HT1080 (cell line): ENCODE data around the gene NPAS3. TPM values are rescaled to one million over a fixed set of nuclear protein-coding genes. Genes with fewer than 3 reads are reported as not detected.

ENCODE experiments used
- DNase-seq: peaks from one replicate; pipeline ENCODE4 v3.0.0-alpha.2; 2015; ENCODE audit warnings: low read depth
- total RNA-seq: library from RNA; depleted of rRNA; stranded (reverse); fragments of >200 nt; shearing (Covaris generic); gene quantifications from 2 replicates; pipeline ENCODE4 v1.2.3, GENCODE V29; 2014

The NPAS3 gene
- total RNA-seq, 1 experiment from 2014 or later = 0.18 TPM

DNA sequence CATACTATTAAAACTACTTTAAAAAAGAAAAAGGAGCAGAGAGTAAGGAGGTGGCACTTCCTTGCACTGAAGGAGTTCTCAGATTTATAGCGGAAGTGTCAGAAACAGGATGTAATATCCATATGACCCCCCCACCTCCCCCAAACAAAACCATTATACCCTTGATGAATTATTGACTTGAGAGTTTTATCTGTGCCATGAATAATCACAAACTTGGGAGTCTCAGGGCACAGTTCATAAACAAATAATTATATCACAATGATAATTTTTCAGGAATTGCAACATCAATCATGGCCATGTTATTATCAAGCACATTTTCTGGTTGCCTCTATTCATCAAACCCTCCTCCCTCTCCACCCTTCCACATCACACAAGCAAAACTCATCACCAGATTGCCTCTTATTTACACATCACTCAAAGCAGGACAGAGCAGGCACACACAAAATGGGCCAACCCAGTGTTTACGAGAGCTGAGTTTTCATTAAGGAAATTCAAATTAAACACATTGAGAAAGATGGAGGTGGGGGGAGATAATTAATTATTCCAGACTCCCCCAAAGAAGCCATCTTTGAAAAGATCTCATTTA lies 870.8 kb downstream of the NPAS3 start:
- no peak for DNase-seq

DNA sequence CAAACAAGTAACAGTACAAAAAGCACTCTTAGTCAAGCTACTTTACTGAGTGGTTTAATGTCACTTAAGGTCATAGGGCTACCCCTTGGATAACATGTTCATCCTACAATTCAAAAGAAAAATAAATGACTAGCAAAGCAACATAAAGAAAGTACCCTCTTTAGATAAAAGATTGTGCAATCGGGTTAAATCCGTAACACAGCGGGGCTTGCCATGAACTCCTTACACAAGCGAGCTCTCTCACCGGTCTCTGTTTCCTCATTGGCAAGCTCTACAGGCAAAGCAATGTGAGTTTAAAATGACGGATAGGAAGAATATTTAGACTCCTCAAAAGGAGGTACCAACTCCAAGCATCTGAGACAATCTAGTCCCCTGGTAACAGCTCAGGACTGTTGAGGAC lies 871.6 kb downstream of the NPAS3 start:
- no peak for DNase-seq

DNA sequence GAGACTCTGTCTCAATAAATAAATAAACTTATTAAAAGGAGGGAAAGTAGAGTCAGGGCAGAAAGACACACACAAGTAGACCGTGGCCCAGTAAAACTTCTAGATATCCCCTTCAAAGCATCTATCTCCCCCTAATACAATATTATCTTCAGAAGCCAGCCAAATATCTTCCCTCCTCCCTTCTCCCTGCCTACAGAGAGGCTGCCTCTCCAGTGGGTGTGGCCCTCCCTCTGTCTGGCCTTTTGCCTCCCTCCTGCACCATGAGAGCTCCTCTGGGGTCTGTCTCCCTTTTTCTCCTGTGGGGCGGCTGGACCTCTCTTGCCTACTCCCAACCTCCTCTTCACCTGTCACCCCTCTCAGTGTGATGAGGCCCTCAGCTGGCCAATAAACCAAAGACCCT lies 873.0 kb downstream of the NPAS3 start:
- DNase-seq = no peak

DNA sequence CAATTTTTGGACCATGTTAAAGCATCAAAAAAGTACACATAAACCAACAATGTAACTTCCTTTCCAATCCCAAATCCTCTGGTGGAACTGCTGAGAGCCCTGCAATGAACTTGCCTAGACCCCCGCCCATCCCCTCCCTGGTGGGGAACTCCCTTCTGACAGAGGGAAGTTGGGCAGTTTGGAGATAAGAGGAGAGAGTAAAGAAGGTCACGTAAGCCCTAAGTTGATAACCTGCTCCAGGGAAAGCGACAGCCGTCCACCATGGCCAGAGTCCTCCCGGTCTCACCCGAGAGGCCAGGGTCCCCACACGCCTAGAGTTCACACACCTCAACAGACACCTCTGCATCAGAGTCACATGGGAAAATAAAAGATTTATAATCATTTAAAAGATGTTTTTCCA lies 873.5 kb downstream of the NPAS3 start:
- no peak for DNase-seq

DNA sequence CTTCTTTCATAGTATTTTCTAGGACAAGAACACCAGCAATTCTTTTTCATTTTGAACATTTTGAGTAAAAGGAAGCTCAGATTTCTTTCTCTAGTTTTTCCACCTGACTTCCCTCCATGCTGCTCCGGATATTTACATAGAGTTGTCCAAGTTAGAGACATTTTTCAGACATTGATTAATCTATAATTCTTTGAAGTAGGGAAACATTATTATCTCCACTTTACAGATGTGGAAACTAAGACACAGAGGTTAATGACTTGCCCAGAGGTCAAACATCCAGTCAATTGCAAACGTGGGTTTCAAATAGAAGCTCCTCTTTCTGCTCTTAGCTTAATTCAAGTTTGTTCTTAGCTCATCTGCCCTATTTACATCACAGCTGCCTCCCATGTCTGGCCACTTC lies 873.9 kb downstream of the NPAS3 start:
- no peak for DNase-seq

DNA sequence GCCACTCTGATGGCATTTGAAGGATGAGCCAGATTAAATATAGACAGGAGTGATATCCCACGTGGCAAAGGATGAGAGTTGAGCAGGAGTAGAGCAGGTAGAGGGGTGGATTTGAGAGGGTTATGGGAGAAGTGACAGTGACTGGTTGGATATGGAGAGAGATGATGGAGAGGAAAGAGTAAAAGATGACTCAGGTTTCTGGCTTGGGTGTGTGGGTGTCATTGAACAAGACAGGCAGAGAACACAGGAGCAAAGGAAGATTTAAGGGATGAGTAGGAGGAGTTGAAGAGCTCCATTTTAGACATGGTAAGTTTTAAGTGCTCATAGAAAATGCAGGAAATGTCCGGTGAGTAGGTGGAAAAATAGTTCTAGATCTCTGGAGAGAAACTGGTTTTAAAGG lies 875.3 kb downstream of the NPAS3 start:
- no peak for DNase-seq

DNA sequence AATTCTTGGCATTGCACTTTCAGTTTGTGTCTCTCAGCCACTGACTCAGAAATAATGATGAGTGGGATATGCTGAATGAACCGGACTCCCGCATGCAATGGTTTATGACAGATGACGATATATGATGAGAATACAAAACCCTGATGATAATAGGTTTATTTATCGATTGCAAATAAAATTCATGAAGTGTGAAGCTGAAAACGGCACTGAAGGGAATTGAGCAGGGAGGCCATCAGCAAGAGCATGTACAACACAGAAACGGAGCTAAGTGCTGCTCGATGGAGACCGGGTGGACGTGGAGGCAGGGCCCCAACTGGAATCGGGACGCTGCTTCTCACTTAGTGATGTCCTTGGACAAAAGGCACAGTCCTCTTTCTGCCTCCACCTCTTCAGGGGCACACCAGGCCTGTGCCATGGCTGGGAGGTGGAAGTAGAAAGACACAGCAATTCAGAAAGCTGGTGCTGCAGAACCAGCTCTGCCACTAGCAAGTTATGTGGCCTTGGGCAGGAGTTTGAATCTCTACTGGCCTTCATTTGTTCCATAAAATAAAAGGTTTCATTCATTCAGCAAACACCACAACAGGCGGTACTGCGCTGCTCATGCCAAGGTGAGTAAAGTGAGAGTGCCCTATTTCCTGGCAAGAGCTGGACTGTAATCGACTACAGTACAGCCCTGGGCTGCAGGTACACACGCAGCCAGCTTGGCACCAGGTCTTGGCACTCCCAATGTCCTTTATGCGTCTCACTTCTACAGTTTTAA lies 895.2 kb downstream of the NPAS3 start:
- DNase-seq = no peak

DNA sequence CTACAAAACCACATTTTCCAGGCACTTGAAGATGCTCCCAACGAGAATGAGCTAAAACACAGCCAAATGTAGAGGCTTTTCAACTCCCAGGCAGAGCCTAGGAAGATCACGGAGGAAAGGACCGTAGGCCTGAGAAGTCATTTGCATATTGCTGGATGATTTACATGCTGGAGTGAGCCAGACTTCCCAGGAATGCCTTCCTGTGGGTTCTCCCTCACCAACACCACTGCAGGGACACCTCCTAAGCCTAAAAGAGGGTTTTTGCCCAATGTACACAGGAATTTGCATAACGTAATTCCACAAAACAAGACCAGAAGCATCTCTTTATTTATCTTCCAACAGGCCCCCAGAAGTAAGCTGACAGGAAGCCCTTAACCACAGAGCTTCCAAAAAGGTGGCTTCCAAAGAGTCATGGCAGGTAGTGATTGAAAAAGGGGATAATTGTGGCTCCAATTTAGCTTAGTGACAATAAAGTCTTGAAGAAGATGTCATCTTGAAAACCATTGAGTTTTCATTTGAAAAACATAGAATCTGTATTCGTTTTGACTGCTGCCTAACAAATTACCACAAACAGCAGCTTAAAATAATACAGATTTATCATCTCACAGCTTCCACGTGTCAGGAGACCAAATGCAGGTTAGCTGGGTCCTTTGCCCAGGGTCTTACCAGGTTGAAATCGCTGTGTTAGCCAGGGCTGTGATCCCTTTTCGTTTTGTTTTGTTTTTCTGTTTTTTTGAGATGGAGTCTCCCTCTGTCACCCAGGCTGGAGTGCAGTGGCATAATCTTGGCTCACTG lies 896.0 kb downstream of the NPAS3 start:
- no peak for DNase-seq

DNA sequence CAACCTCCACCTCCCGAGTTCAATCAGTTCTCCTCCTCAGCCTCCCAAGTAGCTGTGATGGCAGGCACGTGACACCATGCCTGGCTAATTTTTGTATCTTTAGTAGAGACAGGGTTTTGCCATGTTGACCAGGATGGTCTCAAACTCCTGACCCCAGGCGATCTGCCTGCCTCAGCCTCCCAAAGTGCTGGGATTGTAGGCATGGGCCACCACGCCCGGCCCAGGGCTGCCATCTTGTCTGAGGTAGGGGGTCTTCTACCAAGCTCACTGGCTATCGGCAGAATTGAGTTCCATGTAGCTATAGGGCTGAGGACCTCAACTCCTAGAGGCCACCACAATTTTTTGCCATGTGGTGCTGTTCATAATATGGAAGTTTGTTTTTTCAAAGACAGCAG lies 896.6 kb downstream of the NPAS3 start:
- DNase-seq = no peak

DNA sequence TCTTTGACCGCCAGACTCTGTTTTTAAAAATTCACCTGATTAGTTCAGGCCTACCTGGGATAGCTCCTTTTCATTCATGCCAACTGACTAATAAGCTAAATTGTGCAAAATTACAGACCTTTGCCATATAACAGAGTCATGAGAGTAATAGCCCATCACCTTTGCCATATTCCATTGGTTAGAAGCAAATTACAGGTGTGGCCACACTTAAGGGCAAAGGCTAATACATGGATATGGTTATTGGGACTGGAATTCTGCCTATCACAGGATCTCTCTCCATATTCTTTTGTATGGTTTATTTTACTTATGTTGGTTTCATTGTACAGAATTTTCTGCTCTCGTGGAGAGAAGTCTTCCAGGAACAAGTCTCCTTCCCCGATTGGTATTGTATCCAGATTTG lies 897.0 kb downstream of the NPAS3 start:
- no peak for DNase-seq

DNA sequence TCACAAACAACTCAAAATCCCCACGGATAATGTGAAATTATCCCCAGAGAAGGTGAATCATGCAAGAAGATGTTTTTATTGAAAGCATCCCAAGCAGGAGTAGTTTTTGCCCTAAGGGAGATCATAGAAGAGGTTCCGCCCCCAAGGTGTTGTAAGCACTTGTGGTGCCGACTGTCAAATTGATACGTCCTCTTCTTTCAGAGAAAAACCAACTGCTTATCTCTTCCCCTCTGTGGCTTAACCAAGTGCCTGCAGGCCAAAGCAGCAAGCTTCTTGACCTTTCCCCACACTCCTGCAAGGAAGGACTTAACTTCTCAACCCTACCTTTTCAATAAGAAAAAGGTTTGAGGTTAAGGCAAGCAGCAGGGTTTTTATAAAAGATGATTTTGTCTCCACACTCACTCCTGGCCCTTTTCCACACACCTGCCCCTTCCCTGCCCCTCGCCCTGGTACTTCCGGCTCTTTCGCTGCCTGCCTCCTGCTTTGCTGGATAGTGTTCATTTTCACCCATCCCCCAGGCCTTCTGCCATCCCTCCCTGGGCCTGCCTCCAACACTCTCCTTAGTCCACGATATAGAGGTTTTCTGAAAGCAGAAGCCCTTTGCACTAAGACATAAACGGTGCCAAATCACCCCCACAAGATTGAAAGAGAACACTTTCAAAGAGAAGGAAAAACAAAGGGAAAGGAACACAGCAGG lies 897.7 kb downstream of the NPAS3 start:
- DNase-seq = no peak

DNA sequence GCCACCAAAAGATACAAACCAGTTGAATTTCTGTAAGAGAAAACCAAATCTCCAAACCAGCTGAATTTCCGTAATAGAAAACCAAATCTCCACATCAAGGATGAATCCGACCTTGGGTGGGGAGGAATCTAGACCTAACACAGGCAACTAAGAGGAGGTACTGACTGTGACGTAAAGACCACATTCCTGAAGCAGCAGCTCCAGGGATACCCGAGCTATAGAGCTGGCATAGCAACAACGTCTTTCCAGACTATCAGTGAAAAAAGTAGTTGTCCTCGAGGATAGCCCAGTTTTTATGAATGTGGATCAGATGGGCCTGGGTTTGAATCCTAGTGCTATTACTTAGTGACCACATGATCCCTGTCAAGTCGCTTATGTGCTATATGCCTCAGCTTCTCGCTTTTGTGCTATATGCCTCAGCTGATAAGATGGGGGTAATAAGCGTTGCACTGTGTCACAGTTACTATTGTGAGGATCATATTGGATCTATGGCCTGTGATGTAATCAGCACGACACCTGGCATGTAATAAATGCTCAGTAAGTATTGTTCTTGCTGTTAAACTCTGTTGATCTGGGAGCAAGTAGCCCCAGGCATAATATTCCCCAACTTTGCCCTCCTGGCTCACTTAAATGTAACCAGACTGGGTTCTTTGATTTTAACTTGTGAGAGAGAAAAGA lies 898.4 kb downstream of the NPAS3 start:
- DNase-seq = no peak

DNA sequence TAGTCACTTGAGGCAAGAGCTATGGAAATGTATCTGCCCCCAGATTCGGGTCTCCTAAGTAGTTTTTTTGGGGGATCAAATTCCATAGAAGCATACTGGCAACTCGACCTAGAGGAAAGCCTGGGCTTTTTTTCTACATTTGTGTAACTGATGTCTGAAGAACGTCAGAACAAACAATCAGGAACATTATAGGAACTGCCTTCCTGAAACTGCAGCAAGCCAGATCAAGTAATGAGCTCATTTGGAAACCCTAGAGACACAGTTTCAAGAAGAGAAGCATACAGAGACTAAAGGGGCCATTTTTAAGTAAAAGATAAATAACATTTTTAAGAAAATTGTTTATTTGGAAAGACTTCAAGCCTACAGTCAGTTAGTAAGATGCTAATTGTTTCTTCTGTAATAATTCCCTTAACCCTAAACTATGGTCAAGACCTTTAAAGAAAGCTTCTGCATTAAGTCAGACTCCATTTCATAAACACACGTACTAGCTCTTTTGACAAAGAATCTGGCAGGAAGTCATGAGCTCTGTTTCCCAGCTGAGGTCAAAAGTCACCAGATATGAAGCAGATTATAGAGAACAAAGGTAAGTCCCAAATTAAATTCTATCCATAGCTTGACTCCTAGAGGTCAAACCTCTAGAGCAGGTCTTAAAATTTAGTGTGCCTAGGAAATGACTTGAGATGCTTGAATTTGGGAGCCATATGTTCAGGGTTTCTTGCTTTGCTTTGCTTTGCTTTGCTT lies 899.4 kb downstream of the NPAS3 start:
- no peak for DNase-seq

DNA sequence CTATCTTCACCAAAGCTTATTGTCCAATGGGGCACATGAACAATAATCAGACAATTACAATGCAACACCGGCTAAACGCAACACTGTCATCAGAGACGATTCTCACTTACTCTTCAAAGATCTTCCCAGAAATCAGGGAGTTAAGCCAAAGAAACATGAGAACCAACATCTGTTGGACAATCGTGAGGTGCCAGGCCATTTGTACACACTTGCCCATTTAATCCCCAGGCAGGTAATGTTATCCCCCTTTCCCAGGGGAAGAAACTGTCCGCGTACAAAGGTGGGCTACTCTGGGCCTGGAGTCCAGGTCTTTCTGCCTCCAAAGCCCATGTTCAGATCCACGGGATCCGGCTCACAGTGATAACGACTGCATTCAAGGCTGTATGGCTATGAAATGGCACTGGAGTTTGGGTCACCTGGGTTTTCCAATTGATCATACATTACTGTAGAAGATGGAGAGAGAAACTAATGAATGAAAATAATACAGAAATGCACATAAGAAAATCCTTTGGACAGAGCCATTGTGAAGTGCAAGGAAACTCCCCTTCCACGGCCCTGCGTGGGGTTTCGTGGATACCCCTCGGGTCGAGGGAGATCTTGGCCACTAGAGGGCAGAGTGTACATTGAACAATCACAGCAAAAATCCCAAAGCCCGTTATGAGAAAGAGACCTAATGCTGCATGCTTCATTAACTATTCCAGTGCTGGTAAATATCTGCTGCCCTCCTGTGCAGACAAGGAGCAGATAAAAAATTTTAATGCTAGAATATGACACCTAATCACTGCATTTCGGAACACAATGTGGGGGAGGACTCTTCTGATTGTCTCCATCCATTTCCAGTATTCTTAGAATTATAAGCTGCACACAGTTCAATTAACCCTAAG lies 900.8 kb downstream of the NPAS3 start:
- DNase-seq = no peak

DNA sequence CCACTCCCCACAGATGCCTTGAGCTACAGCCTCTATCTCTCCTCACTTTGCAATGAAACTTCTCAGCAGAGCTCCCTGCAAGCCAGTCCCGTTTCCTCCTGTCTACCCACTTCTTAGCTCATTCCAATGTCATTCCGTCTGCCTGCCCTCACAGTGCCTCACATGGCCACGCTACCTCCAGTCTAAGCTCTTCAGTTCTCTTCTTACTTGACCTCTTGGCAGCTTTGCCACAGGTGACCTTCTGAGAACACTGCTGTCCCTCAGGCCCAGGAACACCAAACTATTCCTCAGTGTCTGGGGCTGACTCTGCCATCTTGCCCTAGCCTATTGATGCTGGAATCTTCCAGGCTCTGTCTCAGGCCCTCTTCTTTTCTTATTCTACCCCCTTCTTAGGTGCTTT lies 902.1 kb downstream of the NPAS3 start:
- DNase-seq = no peak

DNA sequence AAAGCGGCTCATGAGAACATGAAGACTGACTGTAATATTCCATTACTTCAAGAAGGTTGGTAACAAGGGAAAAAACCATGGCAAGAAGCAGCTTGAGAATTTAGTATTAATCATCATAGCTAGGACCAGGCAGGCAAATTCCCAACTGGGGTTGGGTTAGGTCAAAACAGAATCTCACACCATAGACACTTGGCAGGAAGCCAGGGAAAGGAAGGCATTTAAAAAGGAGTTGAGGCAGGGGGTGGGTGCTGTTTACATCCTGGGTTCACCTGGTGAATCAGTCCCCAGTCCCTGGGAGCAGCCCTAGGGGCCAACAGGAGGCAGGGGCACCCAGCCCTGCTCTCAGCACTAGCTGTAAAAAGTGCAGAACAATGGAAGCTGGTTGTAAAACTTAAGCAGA lies 903.6 kb downstream of the NPAS3 start:
- DNase-seq = no peak

DNA sequence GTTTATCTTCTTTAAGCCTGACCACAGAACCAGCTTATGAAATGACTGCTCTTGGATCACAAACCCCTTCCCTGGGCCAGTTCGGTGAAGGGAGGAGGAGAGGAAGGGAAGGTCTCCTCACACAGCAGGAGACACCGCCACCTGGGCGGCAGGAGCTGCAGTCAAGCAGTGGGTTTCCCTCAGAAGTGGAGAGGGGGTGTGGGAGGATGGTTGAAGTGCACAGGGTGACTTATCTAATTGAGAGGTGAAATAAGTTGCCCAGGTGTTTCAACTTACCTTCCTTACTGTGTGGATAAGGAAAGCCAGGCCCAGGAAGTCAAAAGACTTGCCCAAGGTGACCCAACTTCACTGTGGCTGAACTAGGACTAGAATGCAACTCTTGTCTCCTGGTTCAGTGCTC lies 905.4 kb downstream of the NPAS3 start:
- no peak for DNase-seq

DNA sequence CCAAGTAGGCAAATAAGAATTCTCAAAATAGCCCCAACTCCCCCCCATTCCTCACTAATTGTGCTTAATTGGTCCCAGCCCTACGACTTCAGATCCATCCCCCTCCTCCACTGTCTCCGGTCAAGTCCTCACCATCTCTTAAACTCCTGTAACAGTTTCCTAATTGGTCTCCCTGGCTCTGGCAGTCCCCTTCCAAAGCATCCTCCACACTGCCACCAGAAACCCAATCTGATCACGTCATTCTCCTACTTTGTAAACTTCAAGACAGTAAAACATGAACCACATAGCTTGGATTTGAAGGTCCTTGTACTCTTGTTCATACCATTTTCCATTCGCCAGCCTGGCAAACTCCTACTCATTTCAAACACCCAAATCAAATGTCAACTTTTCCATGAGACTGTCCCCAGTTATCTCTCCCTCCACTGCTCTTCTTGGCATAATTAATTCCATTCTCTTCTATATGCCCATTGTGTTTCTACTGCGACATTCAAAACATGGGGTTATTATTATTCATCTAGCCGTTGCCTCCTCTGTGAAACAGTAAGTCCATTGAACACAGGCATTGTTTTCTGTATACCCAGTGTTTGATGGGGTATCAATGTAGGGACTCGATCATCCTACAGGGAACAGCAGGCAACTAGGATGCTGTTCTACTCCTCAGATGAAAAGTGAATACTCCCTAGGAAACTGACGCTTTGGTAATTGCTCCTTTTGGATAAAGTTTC lies 907.6 kb downstream of the NPAS3 start:
- no peak for DNase-seq

DNA sequence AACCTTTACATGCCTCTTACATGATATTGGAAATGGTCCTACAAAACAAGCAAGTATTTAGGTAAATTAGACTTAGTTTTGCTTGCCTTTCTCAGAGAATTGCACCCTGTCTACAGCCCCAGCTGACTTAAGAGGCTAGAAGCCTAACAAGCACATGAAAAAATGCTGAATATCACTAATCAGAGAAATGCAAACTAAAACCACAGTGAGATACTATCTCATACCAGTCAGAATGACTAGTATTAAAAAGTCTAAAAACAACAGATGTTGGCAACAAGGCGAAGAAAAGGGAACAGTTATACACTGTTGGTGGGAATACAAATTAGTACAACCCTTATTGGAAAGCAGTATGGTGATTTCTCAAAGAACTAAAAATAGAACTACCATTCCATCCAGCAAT lies 908.4 kb downstream of the NPAS3 start:
- DNase-seq = no peak
